Activated naive CD4-positive, alpha-beta T cell treated with anti-CD3 and anti-CD28 coated beads, Interleukin-2, amount 10 ng/mL, durations not matched to agents 7 days and 5 days (primary cell): ENCODE data around the gene FRG2B.
"Not testable (repeated sequence)": the region's sequence is repeated elsewhere in the genome, so short reads cannot be mapped to it uniquely, and the experiment has no call there.

ENCODE experiments used
- CTCF ChIA-PET: fragments of 350-600 bp; sonication (Branson Sonifier 250); formaldehyde crosslinking; loops from one replicate; lab custom pipeline; 2021; ENCODE audit warnings: antibody characterized with exemption; lab: Charles Lee
- DNase-seq: peaks from one replicate; pipeline ENCODE4 v3.0.0-alpha.2; 2020
- H3K27ac Mint-ChIP-seq: one replicate; pipeline ENCODE4 v1.8.0; 2021; ENCODE audit warnings: mild to moderate bottlenecking, moderate library complexity, mixed read lengths
- H3K27me3 Mint-ChIP-seq: one replicate; pipeline ENCODE4 v1.8.0; 2021; ENCODE audit warnings: mild to moderate bottlenecking, mixed read lengths
- H3K36me3 Mint-ChIP-seq: one replicate; pipeline ENCODE4 v1.8.0; 2021; ENCODE audit warnings: mixed read lengths
- H3K4me1 Mint-ChIP-seq: one replicate; pipeline ENCODE4 v1.8.0; 2021; ENCODE audit warnings: mixed read lengths
- H3K4me3 Mint-ChIP-seq: one replicate; pipeline ENCODE4 v1.8.0; 2021; ENCODE audit warnings: mild to moderate bottlenecking, moderate library complexity, mixed read lengths
- H3K9me3 Mint-ChIP-seq: one replicate; pipeline ENCODE4 v1.8.0; 2021; ENCODE audit warnings: mixed read lengths

Gene FRG2B

GRCh38 chr10:133616371-133617130 lies 10.0 kb downstream of the FRG2B start:
- CTCF ChIA-PET, result interaction anchor here (1.0 to 1.1 kb wide), 2 partner anchors 13 to 179 kb away, joined by 4 read pairs; no protein-coding TSS in a partner anchor
- DNase-seq, result no peak
- no peaks in the 10 kb centered on the region for H3K36me3 Mint-ChIP-seq
- no peaks in the 10 kb centered on the region for H3K4me1 Mint-ChIP-seq
- no peak overlapping the region for H3K27ac Mint-ChIP-seq
- no peaks in the 10 kb centered on the region for H3K9me3 Mint-ChIP-seq
- no peak overlapping the region for H3K4me3 Mint-ChIP-seq
- H3K27me3 Mint-ChIP-seq, result peaks cover 17% of the 10 kb centered on the region

- CTCF ChIA-PET, result interaction anchor here (1.4 kb wide), 1 partner anchor 177 kb away, joined by 3 read pairs; no protein-coding TSS in a partner anchor
- Mint-ChIP-seq H3K36me3 (no peaks in the 10 kb centered on the region), H3K27ac (no peak overlapping the region), H3K27me3 (peaks cover 17% of the 10 kb centered on the region), H3K4me1 (no peaks in the 10 kb centered on the region), H3K4me3 (no peak overlapping the region), H3K9me3 (no peaks in the 10 kb centered on the region)
- DNase-seq, result no peak
Measured at GRCh38 chr10:133614830-133615580, 11.6 kb downstream of the FRG2B start.

- Mint-ChIP-seq H3K9me3 (no peaks in the 10 kb centered on the region), H3K27me3 (peaks cover 16% of the 10 kb centered on the region), H3K4me3 (no peak overlapping the region), H3K36me3 (no peaks in the 10 kb centered on the region), H3K27ac (no peak overlapping the region), H3K4me1 (no peaks in the 10 kb centered on the region)
- CTCF ChIA-PET, result interaction anchor here (0.7 kb wide), 1 partner anchor 655 kb away, joined by 3 read pairs; no protein-coding TSS in a partner anchor
- DNase-seq, result no peak
Measured at GRCh38 chr10:133613699-133614098, 12.9 kb downstream of the FRG2B start.

DNA sequence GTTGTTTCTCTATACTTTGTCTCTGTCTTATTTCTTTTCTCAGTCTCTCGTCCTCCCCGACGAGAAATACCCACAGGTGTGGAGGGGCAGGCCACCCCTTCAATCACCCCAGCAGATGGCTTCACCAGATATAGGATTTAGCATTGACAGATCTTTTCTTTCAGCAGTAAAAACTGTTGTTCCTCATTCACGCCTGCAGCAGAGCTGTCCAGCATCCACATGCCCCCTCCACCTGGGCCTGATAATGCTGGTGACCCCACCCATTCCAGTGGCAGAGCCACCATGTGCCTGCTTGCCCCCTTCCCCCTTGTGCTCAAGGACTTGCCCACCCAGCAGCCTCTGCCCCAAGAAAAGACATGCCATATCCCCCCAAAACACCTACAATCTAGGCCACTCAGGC lies 15.5 kb downstream of the FRG2B start:
- no peaks in the 10 kb centered on the region for H3K4me1 Mint-ChIP-seq
- CTCF ChIA-PET, result no interaction called here
- H3K27me3 Mint-ChIP-seq, result peaks cover 16% of the 10 kb centered on the region
- H3K9me3 Mint-ChIP-seq, result no peaks in the 10 kb centered on the region
- DNase-seq, result no peak
- no peak overlapping the region for H3K4me3 Mint-ChIP-seq
- H3K36me3 Mint-ChIP-seq, result no peaks in the 10 kb centered on the region
- H3K27ac Mint-ChIP-seq, result no peak overlapping the region

DNA sequence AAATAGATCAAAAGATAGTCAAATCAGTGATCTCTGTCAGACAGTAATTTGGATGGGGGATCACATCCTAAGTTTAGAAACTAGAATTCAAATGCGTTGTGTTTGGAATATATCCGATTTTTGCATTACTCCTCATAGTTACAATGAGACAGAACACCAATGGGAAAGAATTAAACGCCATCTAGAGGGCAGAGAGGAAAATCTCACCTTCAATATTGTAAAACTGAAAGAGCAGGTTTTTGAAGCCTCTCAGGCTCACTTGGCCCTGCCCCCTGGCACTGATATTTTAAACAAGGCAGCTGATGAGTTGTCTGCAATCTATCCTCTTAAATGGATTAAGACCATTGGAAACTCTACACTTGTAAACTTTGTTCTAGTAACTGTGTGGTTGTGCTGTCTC lies 17.7 kb downstream of the FRG2B start:
- peaks cover 19% of the 10 kb centered on the region for H3K27me3 Mint-ChIP-seq
- CTCF ChIA-PET, result interaction anchor here (0.7 to 1.3 kb wide), 4 partner anchors 10 to 280 kb away, joined by 3 to 9 read pairs (median 3); no protein-coding TSS in a partner anchor
- no peak for DNase-seq
- no peaks in the 10 kb centered on the region for H3K9me3 Mint-ChIP-seq
- no peaks in the 10 kb centered on the region for H3K36me3 Mint-ChIP-seq
- no peaks in the 10 kb centered on the region for H3K4me1 Mint-ChIP-seq
- H3K4me3 Mint-ChIP-seq, result no peak overlapping the region
- H3K27ac Mint-ChIP-seq, result no peak overlapping the region

DNA sequence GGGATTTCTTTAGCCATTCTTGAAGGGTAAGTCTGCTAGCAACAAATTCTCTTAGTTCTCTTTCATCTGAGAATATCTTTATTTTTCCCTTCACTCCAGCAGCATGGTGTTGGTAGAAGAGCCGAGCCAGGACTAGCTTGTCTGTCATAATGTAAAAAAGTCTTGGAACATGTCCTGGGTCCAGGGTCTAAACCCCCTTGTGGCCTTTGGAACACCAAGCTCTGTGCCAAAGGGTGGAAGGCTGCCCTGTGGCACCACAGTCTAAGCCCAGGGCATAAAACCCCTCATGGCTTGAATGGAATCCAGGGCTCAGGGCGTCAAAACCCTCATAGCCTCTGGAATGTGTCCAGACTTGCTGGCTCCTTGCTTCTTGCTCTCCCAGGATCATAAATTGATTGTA lies 23.2 kb downstream of the FRG2B start:
- not testable (repeated sequence) for H3K9me3 Mint-ChIP-seq, DNase-seq, H3K4me3 Mint-ChIP-seq, H3K36me3 Mint-ChIP-seq, H3K4me1 Mint-ChIP-seq, H3K27ac Mint-ChIP-seq
- peaks cover 34% of the 10 kb centered on the region for H3K27me3 Mint-ChIP-seq
- CTCF ChIA-PET, result interaction anchor here (1.6 kb wide), 1 partner anchor 14 kb away, joined by 4 read pairs; no protein-coding TSS in a partner anchor

GRCh38 chr10:133600657-133601056 lies 25.9 kb downstream of the FRG2B start:
- Mint-ChIP-seq H3K9me3 (no peaks in the 10 kb centered on the region), H3K27ac (no peak overlapping the region), H3K4me1 (no peaks in the 10 kb centered on the region), H3K36me3 (no peaks in the 10 kb centered on the region), H3K4me3 (no peak overlapping the region), H3K27me3 (peaks cover 34% of the 10 kb centered on the region)
- DNase-seq, result no peak
- CTCF ChIA-PET, result no interaction called here

DNA sequence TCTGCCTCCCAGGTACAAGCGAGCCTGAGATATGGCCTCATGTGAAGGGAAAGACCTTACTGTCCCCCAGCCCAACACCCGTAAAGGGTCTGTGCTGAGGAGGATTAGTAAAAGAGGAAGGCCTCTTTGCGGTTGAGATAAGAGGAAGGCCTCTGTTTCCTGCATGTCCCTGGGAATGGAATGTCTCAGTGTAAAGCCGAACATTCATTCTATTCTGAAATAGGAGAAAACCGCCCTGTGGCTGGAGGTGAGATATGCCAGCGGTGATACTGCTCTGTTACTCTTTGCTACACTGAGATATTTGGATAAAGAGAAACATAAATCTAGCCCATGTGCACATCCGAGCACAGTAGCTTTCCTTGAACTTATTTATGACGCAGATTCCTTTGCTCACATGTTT lies 26.7 kb downstream of the FRG2B start:
- H3K36me3 Mint-ChIP-seq, DNase-seq, H3K9me3 Mint-ChIP-seq, H3K4me1 Mint-ChIP-seq, CTCF ChIA-PET, H3K4me3 Mint-ChIP-seq, H3K27ac Mint-ChIP-seq: not testable (repeated sequence)
- peaks cover 34% of the 10 kb centered on the region for H3K27me3 Mint-ChIP-seq

DNA sequence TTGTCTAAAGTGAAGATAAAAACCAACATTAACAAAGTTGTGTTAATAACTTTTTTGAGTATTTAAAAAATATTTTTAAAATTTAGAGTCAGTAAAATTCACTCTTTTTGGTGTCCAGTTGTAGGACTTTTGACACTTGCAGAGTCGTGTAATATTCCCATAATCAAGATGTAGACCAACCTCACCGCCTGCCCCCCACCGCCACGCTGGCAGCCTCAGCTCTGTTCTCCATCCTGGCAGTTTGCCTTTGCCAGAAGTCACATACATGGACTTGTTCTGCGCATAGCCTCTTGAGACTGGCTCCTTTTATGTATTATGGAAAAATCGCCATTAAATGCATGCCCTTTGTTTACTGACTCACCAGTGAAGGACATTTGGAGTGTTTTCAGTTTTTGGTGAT lies 33.9 kb downstream of the FRG2B start:
- no peak overlapping the region for H3K4me3 Mint-ChIP-seq
- H3K36me3 Mint-ChIP-seq, result no peaks in the 10 kb centered on the region
- no peaks in the 10 kb centered on the region for H3K4me1 Mint-ChIP-seq
- no peak for DNase-seq
- H3K9me3 Mint-ChIP-seq, result no peaks in the 10 kb centered on the region
- no peak overlapping the region for H3K27ac Mint-ChIP-seq
- H3K27me3 Mint-ChIP-seq, result peaks cover 10% of the 10 kb centered on the region
- CTCF ChIA-PET, result no interaction called here

GRCh38 chr10:133590970-133591359 lies 35.6 kb downstream of the FRG2B start:
- CTCF ChIA-PET, result no interaction called here
- DNase-seq, result no peak
- no peaks in the 10 kb centered on the region for H3K36me3 Mint-ChIP-seq
- no peaks in the 10 kb centered on the region for H3K9me3 Mint-ChIP-seq
- H3K4me1 Mint-ChIP-seq, result no peaks in the 10 kb centered on the region
- no peak overlapping the region for H3K4me3 Mint-ChIP-seq
- peaks cover 10% of the 10 kb centered on the region for H3K27me3 Mint-ChIP-seq
- no peak overlapping the region for H3K27ac Mint-ChIP-seq

GRCh38 chr10:133590226-133590969 lies 36.2 kb downstream of the FRG2B start:
- peaks cover 10% of the 10 kb centered on the region for H3K27me3 Mint-ChIP-seq

GRCh38 chr10:133577037-133577436 lies 49.6 kb downstream of the FRG2B start:
- Mint-ChIP-seq H3K9me3 (peaks cover 13% of the 10 kb centered on the region), H3K27me3 (peaks cover 13% of the 10 kb centered on the region)
- H3K27ac Mint-ChIP-seq, CTCF ChIA-PET, H3K36me3 Mint-ChIP-seq, H3K4me1 Mint-ChIP-seq, H3K4me3 Mint-ChIP-seq, DNase-seq: not testable (repeated sequence)

More at GRCh38 chr10:133590226-133590969, 36.2 kb downstream of the FRG2B start:
- Mint-ChIP-seq H3K36me3 (no peaks in the 10 kb centered on the region), H3K9me3 (no peaks in the 10 kb centered on the region), H3K4me1 (no peaks in the 10 kb centered on the region), H3K4me3 (no peak overlapping the region), H3K27ac (no peak overlapping the region)
- CTCF ChIA-PET, result no interaction called here
- no peak for DNase-seq
